Neural cell (in vitro differentiated cells): ENCODE data around the gene ADARB2. TPM values are rescaled to one million over a fixed set of nuclear protein-coding genes. Genes with fewer than 3 reads are reported as not detected.

ENCODE experiments used
- H2AFZ ChIP-seq: fragments of 200-600, 300-800 bp; sonication (generic), shearing (Covaris generic); 2 replicates; pipeline ENCODE4 v1.6.0; 2014; ENCODE audit warnings: low read depth, mild to moderate bottlenecking, antibody characterized with exemption, low read length, moderate library complexity
- H3F3A ChIP-seq: fragments of 200-600 bp; shearing (Covaris generic); 2 replicates; pipeline ENCODE4 v1.6.1; 2016; ENCODE audit warnings: mild to moderate bottlenecking, moderate library complexity, mixed read lengths, antibody characterized with exemption, low read length; ENCODE audit not compliant: insufficient read depth, poor library complexity, severe bottlenecking
- H3K27ac ChIP-seq: fragments of 200-600, 300-800 bp; sonication (generic), shearing (Covaris generic); 2 replicates; pipeline ENCODE4 v1.5.1; 2014; ENCODE audit warnings: mild to moderate bottlenecking, low read length, moderate library complexity
- H3K27me3 ChIP-seq: fragments of 300-800, 200-600 bp; sonication (generic), shearing (Covaris generic); 2 replicates; pipeline ENCODE4 v1.6.0; 2014; ENCODE audit warnings: mild to moderate bottlenecking, low read depth, low read length, moderate library complexity; ENCODE audit not compliant: insufficient read depth
- H3K36me3 ChIP-seq: fragments of 300-800, 200-600 bp; sonication (generic), shearing (Covaris generic); 2 replicates; pipeline ENCODE4 v1.5.1; 2014; ENCODE audit warnings: mild to moderate bottlenecking, antibody characterized with exemption, low read length, moderate library complexity; ENCODE audit not compliant: insufficient read depth
- H3K4me2 ChIP-seq: fragments of 300-800, 200-600 bp; sonication (generic), shearing (Covaris generic); 2 replicates; pipeline ENCODE4 v1.6.0; 2014; ENCODE audit warnings: mild to moderate bottlenecking, low read length
- H3K4me3 ChIP-seq: fragments of 300-800, 200-600 bp; sonication (generic), shearing (Covaris generic); 2 replicates; pipeline ENCODE4 v1.5.1; 2014; ENCODE audit warnings: mild to moderate bottlenecking, low read length, moderate library complexity
- H3K79me2 ChIP-seq: fragments of 200-600 bp; shearing (Covaris generic); replicated peaks from 2 replicates; pipeline ENCODE4 v1.6.0; 2014; ENCODE audit warnings: mild to moderate bottlenecking, low read length, moderate library complexity; ENCODE audit not compliant: insufficient read depth
- H3K9ac ChIP-seq: fragments of 300-800, 200-600 bp; sonication (generic), shearing (Covaris generic); 2 replicates; pipeline ENCODE4 v1.6.1; 2016; ENCODE audit warnings: mild to moderate bottlenecking, low read length, mixed read lengths
- H3K9me2 ChIP-seq: fragments of 200-600 bp; shearing (Covaris generic); 2 replicates; pipeline ENCODE4 v1.6.1; 2016; ENCODE audit warnings: mild to moderate bottlenecking, low read length, mixed read lengths; ENCODE audit not compliant: insufficient read depth
- H3K9me3 ChIP-seq: fragments of 200-600, 300-800 bp; sonication (generic), shearing (Covaris generic); 2 replicates; pipeline ENCODE4 v1.6.1; 2016; ENCODE audit warnings: mild to moderate bottlenecking, mixed run types, low read length, moderate library complexity, mixed read lengths
- H4K20me1 ChIP-seq: fragments of 200-600 bp; shearing (Covaris generic); 2 replicates; pipeline ENCODE4 v1.6.1; 2016; ENCODE audit warnings: mild to moderate bottlenecking, mixed run types; ENCODE audit not compliant: insufficient read depth
- EP300 ChIP-seq: fragments of 450-650 bp; conservative IDR thresholded peaks from 2 replicates; pipeline ENCODE4 v1.6.1; 2014; ENCODE audit warnings: antibody characterized with exemption, mild to moderate bottlenecking, moderate library complexity; ENCODE audit not compliant: poor library complexity, severe bottlenecking
- EZH2 ChIP-seq: fragments of 200-600, 300-800 bp; shearing (Covaris generic), sonication (generic); IDR thresholded peaks from 2 replicates; pipeline ENCODE4 v1.6.1; 2014; ENCODE audit warnings: antibody characterized with exemption, low read length, borderline replicate concordance, mild to moderate bottlenecking; ENCODE audit not compliant: insufficient read depth, poor library complexity, severe bottlenecking
- MXI1 ChIP-seq: fragments of 450-650 bp; conservative IDR thresholded peaks from 2 replicates; pipeline ENCODE4 v1.6.1; 2014; ENCODE audit warnings: antibody characterized with exemption, mild to moderate bottlenecking; ENCODE audit not compliant: poor library complexity, severe bottlenecking
- POLR2AphosphoS5 ChIP-seq: IDR thresholded peaks from 2 replicates; pipeline ENCODE4 v1.6.1; 2012
- RAD21 ChIP-seq: fragments of 450-650 bp; conservative IDR thresholded peaks from 2 replicates; pipeline ENCODE4 v1.6.1; 2014; ENCODE audit warnings: antibody characterized with exemption, mild to moderate bottlenecking, moderate library complexity
- SMC3 ChIP-seq: fragments of 450-650 bp; conservative IDR thresholded peaks from 2 replicates; pipeline ENCODE4 v1.6.1; 2014; ENCODE audit warnings: antibody characterized with exemption, mild to moderate bottlenecking, moderate library complexity; ENCODE audit not compliant: poor library complexity
- TAF1 ChIP-seq: IDR thresholded peaks from 2 replicates; pipeline ENCODE4 v1.6.1; 2012; ENCODE audit warnings: low read depth
- polyA plus RNA-seq: library from polyadenylated mRNA; depleted of rRNA; stranded (reverse); fragments of >200 nt; gene quantifications from 2 replicates; pipeline ENCODE4 v1.2.3, GENCODE V29; 2014
- TF ChIP-seq, protein P1 (sequence below): fragments of 450-650 bp; IDR thresholded peaks from 2 replicates; pipeline ENCODE4 v1.5.1; 2014; ENCODE audit warnings: antibody characterized with exemption, mild to moderate bottlenecking, moderate library complexity; ENCODE audit not compliant: poor library complexity, severe bottlenecking
- TF ChIP-seq, protein P2 (sequence below): IDR thresholded peaks from 2 replicates; pipeline ENCODE4 v1.6.1; 2012; ENCODE audit warnings: borderline replicate concordance

The ADARB2 gene
- polyA plus RNA-seq, 1 donor from 2014 or later, result 3.6 TPM

DNA sequence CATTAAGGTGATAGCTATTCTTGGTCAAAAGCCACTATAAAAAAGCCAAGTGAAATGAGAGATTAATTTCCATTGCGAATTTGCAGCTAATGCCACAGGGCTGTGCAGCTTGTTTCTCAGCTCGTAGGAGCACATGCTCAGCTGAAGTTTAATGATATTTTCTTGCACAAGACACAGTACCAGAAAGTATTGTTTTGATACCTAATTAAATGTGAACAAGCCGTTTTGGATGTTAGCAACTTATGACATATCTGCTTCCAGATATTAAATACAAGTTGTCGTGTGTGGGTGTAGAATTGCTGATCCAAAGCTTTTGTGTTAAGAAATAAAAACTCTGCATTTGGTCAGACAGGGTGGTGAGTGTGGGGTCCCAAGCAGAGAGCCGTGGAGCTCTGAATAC is 47.2 kb downstream of the ADARB2 start:
- H3K27me3 ChIP-seq, result no peaks in the 10 kb centered on the region
- H3K9me3 ChIP-seq, result no peaks in the 10 kb centered on the region
- no peaks in the 10 kb centered on the region for H3K36me3 ChIP-seq
- no peak overlapping the region for H3K9ac ChIP-seq
- no peaks in the 10 kb centered on the region for H3K79me2 ChIP-seq
- no peak overlapping the region for H3K4me2 ChIP-seq
- no peaks in the 10 kb centered on the region for H3K9me2 ChIP-seq
- H3F3A ChIP-seq, result no peaks in the 10 kb centered on the region
- no peak overlapping the region for H3K4me3 ChIP-seq
- H4K20me1 ChIP-seq, result no peaks in the 10 kb centered on the region
- TF ChIP-seq RAD21 (no peak), EP300 (no peak), MXI1 (no peak), EZH2 (no peak)
- TF ChIP-seq, protein P1, sequence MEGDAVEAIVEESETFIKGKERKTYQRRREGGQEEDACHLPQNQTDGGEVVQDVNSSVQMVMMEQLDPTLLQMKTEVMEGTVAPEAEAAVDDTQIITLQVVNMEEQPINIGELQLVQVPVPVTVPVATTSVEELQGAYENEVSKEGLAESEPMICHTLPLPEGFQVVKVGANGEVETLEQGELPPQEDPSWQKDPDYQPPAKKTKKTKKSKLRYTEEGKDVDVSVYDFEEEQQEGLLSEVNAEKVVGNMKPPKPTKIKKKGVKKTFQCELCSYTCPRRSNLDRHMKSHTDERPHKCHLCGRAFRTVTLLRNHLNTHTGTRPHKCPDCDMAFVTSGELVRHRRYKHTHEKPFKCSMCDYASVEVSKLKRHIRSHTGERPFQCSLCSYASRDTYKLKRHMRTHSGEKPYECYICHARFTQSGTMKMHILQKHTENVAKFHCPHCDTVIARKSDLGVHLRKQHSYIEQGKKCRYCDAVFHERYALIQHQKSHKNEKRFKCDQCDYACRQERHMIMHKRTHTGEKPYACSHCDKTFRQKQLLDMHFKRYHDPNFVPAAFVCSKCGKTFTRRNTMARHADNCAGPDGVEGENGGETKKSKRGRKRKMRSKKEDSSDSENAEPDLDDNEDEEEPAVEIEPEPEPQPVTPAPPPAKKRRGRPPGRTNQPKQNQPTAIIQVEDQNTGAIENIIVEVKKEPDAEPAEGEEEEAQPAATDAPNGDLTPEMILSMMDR, result no peak
- TF ChIP-seq, protein P2, sequence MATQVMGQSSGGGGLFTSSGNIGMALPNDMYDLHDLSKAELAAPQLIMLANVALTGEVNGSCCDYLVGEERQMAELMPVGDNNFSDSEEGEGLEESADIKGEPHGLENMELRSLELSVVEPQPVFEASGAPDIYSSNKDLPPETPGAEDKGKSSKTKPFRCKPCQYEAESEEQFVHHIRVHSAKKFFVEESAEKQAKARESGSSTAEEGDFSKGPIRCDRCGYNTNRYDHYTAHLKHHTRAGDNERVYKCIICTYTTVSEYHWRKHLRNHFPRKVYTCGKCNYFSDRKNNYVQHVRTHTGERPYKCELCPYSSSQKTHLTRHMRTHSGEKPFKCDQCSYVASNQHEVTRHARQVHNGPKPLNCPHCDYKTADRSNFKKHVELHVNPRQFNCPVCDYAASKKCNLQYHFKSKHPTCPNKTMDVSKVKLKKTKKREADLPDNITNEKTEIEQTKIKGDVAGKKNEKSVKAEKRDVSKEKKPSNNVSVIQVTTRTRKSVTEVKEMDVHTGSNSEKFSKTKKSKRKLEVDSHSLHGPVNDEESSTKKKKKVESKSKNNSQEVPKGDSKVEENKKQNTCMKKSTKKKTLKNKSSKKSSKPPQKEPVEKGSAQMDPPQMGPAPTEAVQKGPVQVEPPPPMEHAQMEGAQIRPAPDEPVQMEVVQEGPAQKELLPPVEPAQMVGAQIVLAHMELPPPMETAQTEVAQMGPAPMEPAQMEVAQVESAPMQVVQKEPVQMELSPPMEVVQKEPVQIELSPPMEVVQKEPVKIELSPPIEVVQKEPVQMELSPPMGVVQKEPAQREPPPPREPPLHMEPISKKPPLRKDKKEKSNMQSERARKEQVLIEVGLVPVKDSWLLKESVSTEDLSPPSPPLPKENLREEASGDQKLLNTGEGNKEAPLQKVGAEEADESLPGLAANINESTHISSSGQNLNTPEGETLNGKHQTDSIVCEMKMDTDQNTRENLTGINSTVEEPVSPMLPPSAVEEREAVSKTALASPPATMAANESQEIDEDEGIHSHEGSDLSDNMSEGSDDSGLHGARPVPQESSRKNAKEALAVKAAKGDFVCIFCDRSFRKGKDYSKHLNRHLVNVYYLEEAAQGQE, result no peak
- no peak overlapping the region for H3K27ac ChIP-seq
- H2AFZ ChIP-seq, result no peak overlapping the region

DNA sequence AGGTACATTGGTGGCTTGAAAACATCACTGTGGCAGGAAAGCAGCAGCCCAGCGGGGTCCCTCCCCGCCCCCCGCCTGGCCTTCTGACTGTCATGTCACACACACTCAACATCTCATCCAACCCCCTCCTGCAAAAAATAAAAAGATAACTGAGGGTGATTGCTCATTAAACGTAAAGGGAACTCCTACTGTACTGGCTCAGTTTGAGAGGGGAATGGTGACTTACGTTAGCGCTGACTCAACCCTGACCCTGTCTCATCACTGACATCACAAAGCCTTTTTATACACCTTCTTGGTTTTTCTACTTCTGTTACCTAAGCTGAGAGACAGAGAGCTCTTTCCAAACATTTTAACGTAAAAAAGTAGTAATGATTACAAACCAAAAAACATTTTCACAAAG is 48.8 kb downstream of the ADARB2 start:
- H3K4me3 ChIP-seq, result no peak overlapping the region
- no peaks in the 10 kb centered on the region for H3K36me3 ChIP-seq
- no peak overlapping the region for H3K27ac ChIP-seq
- no peaks in the 10 kb centered on the region for H3F3A ChIP-seq
- no peaks in the 10 kb centered on the region for H3K27me3 ChIP-seq
- no peak overlapping the region for H3K4me2 ChIP-seq
- no peaks in the 10 kb centered on the region for H4K20me1 ChIP-seq
- no peaks in the 10 kb centered on the region for H3K9me2 ChIP-seq
- no peaks in the 10 kb centered on the region for H3K9me3 ChIP-seq
- H3K79me2 ChIP-seq, result no peaks in the 10 kb centered on the region
- TF ChIP-seq EP300, result no peak
- H2AFZ ChIP-seq, result no peak overlapping the region
- no peak overlapping the region for H3K9ac ChIP-seq

DNA sequence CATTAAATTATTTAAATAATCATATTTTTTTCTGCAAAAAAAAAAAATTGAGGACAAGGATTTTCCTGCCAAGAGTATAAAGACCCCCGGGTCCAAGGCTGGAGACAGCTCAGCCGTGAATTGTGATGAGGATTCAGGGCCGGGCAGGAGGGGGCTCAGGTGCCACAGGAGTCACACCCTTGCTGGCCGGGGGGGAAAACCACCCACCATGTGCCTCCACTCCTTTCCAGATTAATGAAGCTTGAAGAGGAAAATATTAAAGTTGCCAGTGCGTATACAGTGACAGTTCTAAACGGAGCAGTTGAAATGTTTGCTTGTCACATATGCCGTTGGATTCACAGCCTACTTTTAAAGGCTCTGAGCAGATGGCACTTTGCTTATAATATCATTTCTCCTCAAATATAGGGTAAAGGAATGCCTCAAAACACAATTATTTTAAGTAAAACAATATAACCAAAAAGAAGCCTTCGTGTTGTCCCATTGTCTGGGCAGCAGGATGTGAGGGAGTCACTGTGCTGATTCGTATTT is 49.6 kb downstream of the ADARB2 start:
- Histone ChIP-seq H4K20me1 (no peaks in the 10 kb centered on the region), H3K27me3 (no peaks in the 10 kb centered on the region), H3K79me2 (no peaks in the 10 kb centered on the region), H3F3A (no peaks in the 10 kb centered on the region), H3K9me3 (no peaks in the 10 kb centered on the region), H3K4me3 (no peak overlapping the region), H3K4me2 (no peak overlapping the region), H3K36me3 (no peaks in the 10 kb centered on the region), H3K27ac (no peak overlapping the region), H2AFZ (no peak overlapping the region), H3K9me2 (no peaks in the 10 kb centered on the region), H3K9ac (no peak overlapping the region)
- TF ChIP-seq EZH2 (no peak), POLR2AphosphoS5 (no peak), TAF1 (no peak), EP300 (no peak), MXI1 (no peak), SMC3 (no peak), RAD21 (no peak)
- TF ChIP-seq, protein P1, result no peak
- TF ChIP-seq, protein P2, result no peak
